Stimulated activated CD8-positive, alpha-beta memory T cell treated with anti-CD3 and anti-CD28 coated beads, Interleukin-12 subunit alpha, Interleukin-12 subunit beta, amount 100 ng/mL, for 1 hour (primary cell): ENCODE data around the gene ARSJ.
A peak's percentile ranks its signal among the peaks of the same experiment; 100 is the strongest.

Source experiments
- DNase-seq: peaks from one replicate; pipeline ENCODE4 v3.0.0-alpha.2; 2020; ENCODE audit warnings: low read depth

ARSJ gene

GRCh38 chr4:113899271-113900070 lies 80.0 kb downstream of the ARSJ start:
- DNase-seq = peak; percentile 10

GRCh38 chr4:113893546-113893945 lies 85.9 kb downstream of the ARSJ start:
- no peak for DNase-seq

GRCh38 chr4:113888006-113888405 lies 91.4 kb downstream of the ARSJ start:
- DNase-seq = no peak

GRCh38 chr4:113885291-113885690 lies 94.2 kb downstream of the ARSJ start:
- DNase-seq = no peak

- DNase-seq = no peak
Observed at GRCh38 chr4:113884655-113885054, 94.8 kb downstream of the ARSJ start.

GRCh38 chr4:113882668-113883067 lies 96.8 kb downstream of the ARSJ start:
- DNase-seq = no peak

- DNase-seq = no peak
Observed at GRCh38 chr4:113881256-113881655, 98.2 kb downstream of the ARSJ start.

- DNase-seq = no peak
Observed at GRCh38 chr4:113880240-113881028, 99.0 kb downstream of the ARSJ start.

- no peak for DNase-seq
Observed at GRCh38 chr4:113878668-113879067, 100.8 kb downstream of the ARSJ start.

- no peak for DNase-seq
Observed at GRCh38 chr4:113874480-113874879, 105.0 kb downstream of the ARSJ start.

- DNase-seq = no peak
Observed at GRCh38 chr4:113873508-113873907, 105.9 kb downstream of the ARSJ start.

GRCh38 chr4:113872426-113873260 lies 106.8 kb downstream of the ARSJ start:
- no peak for DNase-seq

GRCh38 chr4:113871080-113871479 lies 108.4 kb downstream of the ARSJ start:
- no peak for DNase-seq

GRCh38 chr4:113869743-113870375 lies 109.6 kb downstream of the ARSJ start:
- DNase-seq = no peak

GRCh38 chr4:113866611-113867010 lies 112.8 kb downstream of the ARSJ start:
- no peak for DNase-seq

GRCh38 chr4:113858924-113859323 lies 120.5 kb downstream of the ARSJ start:
- no peak for DNase-seq

- no peak for DNase-seq
Observed at GRCh38 chr4:113851816-113852215, 127.6 kb downstream of the ARSJ start.
